ENCODE results near the gene SLC45A3.

The SLC45A3 gene

GRCh38 chr1:205620269-205620668 lies 60.0 kb downstream of the SLC45A3 start:
- H3K27ac Mint-ChIP-seq: peak overlapping the region in 1 of 3 experiments; percentile 22
- peaks cover 71% of the 10 kb centered on the region for H3K36me3 Mint-ChIP-seq (ENCODE audit: low read depth)
- no peak for TF ChIP-seq CTCF (IDR thresholded peaks at IDR 0.05; ENCODE audit: unreplicated experiment in 3 of 3)
- no peak overlapping the region for H3K4me3 Mint-ChIP-seq
- H3K4me1 Mint-ChIP-seq: peaks cover 5% of the 10 kb centered on the region
- no peaks in the 10 kb centered on the region for H3K27me3 Mint-ChIP-seq (ENCODE audit: low read depth)
- no peaks in the 10 kb centered on the region for H3K9me3 Mint-ChIP-seq

GRCh38 chr1:205619376-205619775 lies 60.9 kb downstream of the SLC45A3 start:
- Mint-ChIP-seq H3K27ac (peak overlapping the region in 1 of 3 experiments; percentile 28), H3K36me3 (ENCODE audit: low read depth) (peaks cover 73% of the 10 kb centered on the region), H3K4me1 (no peaks in the 10 kb centered on the region), H3K9me3 (no peaks in the 10 kb centered on the region), H3K27me3 (ENCODE audit: low read depth) (no peaks in the 10 kb centered on the region), H3K4me3 (no peak overlapping the region)
- no peak for TF ChIP-seq CTCF (IDR thresholded peaks at IDR 0.05; ENCODE audit: unreplicated experiment in 3 of 3)

- TF ChIP-seq CTCF (IDR thresholded peaks at IDR 0.05; ENCODE audit: unreplicated experiment in 3 of 3): no peak
- Mint-ChIP-seq H3K4me1 (no peaks in the 10 kb centered on the region), H3K27ac (peak overlapping the region in 1 of 3 experiments; percentile 27), H3K27me3 (ENCODE audit: low read depth) (no peaks in the 10 kb centered on the region), H3K9me3 (no peaks in the 10 kb centered on the region), H3K4me3 (no peak overlapping the region), H3K36me3 (ENCODE audit: low read depth) (peaks cover 70% of the 10 kb centered on the region)
Measured at GRCh38 chr1:205616563-205617293, 63.6 kb downstream of the SLC45A3 start.

GRCh38 chr1:205615789-205616188 lies 64.5 kb downstream of the SLC45A3 start:
- Mint-ChIP-seq H3K4me1 (peaks cover 6% of the 10 kb centered on the region), H3K27ac (no peak overlapping the region), H3K27me3 (ENCODE audit: low read depth) (no peaks in the 10 kb centered on the region), H3K9me3 (no peaks in the 10 kb centered on the region), H3K4me3 (no peak overlapping the region), H3K36me3 (ENCODE audit: low read depth) (peaks cover 74% of the 10 kb centered on the region)
- TF ChIP-seq CTCF (IDR thresholded peaks at IDR 0.05; ENCODE audit: unreplicated experiment in 3 of 3): no peak

GRCh38 chr1:205613854-205614412 lies 66.4 kb downstream of the SLC45A3 start:
- Mint-ChIP-seq H3K27ac (peak overlapping the region; percentile 35 to 79 (median 39)), H3K36me3 (ENCODE audit: low read depth) (peaks cover 69% of the 10 kb centered on the region), H3K4me1 (peaks cover 6% of the 10 kb centered on the region), H3K27me3 (ENCODE audit: low read depth) (no peaks in the 10 kb centered on the region), H3K9me3 (no peaks in the 10 kb centered on the region), H3K4me3 (no peak overlapping the region)
- TF ChIP-seq CTCF (IDR thresholded peaks at IDR 0.05; ENCODE audit: unreplicated experiment in 3 of 3): no peak

- H3K4me1 Mint-ChIP-seq: peaks cover 6% of the 10 kb centered on the region
- H3K27me3 Mint-ChIP-seq (ENCODE audit: low read depth): no peaks in the 10 kb centered on the region
- H3K4me3 Mint-ChIP-seq: no peak overlapping the region
- no peaks in the 10 kb centered on the region for H3K9me3 Mint-ChIP-seq
- H3K36me3 Mint-ChIP-seq (ENCODE audit: low read depth): peaks cover 72% of the 10 kb centered on the region
- no peak for TF ChIP-seq CTCF (IDR thresholded peaks at IDR 0.05; ENCODE audit: unreplicated experiment in 3 of 3)
- H3K27ac Mint-ChIP-seq: no peak overlapping the region
Measured at GRCh38 chr1:205612556-205612955, 67.8 kb downstream of the SLC45A3 start.

All from nephron (organoid).